GM18499 (cell line): ENCODE data around the gene RAB25.
"Not testable (repeated sequence)": the region's sequence is repeated elsewhere in the genome, so short reads cannot be mapped to it uniquely, and the experiment has no call there.

Experiments used
- ATAC-seq: cut with Tn5 transposase; IDR thresholded peaks from one replicate; pipeline ENCODE4 v1.9.1; 2021; ENCODE audit warnings: moderate number of reproducible peaks; ENCODE audit not compliant: insufficient read depth, unreplicated experiment

Gene RAB25

GRCh38 chr1:156054500-156055280 lies 6.3 kb upstream of the RAB25 start, which contains the start of gene LAMTOR2:
LAMTOR2 (plus strand) TSS chr1:156054782; CDS start chr1:156054890, 108 bp downstream.
- peak; percentile 66 for ATAC-seq

DNA sequence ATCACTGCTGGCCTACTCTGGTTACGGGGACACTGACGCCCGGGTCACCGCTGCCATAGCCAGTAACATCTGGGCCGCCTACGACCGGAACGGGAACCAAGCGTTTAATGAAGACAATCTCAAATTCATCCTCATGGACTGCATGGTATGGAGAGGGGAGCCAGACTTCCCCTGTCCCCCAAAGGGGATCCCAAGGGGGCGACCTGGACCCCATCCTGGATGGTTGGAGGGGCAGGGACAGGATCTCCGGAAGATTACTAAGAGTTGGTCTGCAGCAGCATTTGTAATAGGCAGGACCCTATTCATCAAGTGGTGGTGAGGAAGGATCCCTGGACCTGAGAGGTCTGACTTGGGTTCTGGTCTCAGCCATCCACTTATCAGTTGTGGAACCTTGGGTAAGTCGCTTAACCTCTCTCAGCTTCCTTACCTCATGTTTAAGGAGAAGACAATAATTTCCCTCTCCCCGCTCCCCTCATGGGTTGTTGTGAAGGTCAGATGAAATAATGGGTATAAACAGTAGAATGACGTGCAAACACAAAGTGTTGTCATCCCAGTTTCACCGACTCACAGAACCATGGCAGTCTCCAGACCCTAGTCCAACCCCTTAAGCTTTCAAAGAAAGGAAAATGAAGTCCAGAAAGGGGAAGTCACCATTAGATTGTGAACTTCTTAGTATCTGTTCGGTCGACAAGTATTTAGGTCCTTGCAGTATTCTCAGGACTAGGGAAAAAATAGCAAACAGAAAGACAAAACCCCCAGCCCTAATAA lies 5.5 kb upstream of the RAB25 start:
- no peak for ATAC-seq

- no peak for ATAC-seq
Measured at GRCh38 chr1:156056326-156056849, 4.6 kb upstream of the RAB25 start.

GRCh38 chr1:156062189-156062588 lies 1.2 kb downstream of the RAB25 start:
- no peak for ATAC-seq

DNA sequence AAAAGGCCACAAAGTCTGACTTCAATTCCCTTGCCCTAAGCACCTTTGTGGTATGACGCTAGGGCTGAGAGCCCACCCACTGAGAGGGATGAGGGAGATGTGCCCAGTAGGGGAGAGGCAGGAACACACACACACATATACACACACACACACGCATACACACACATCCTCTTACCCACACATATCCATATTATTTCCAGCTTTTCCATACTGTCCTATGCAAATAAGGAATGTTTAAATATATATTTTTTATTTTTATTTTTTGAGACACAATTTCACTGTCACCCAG lies 3.0 kb downstream of the RAB25 start:
- ATAC-seq = no peak

DNA sequence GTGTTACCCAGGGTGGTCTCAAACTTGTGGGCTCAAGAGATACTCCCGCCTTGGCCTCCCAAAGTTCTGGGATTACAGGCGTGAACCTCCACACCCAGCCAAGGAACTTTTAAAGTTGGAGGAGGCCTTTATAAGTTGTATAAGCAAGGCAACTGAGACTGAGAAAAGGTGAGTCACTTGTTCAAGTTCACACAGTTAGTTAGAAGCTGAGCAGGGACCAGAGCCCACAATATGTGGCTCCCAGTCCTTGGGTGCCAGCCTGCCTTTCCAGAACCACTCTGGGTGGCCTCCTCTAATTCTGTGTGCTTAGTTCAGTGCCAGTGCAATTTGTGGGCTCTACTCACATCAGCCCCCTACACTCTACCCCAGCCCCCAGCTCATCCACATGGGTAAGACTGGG lies 3.7 kb downstream of the RAB25 start:
- no peak for ATAC-seq

DNA sequence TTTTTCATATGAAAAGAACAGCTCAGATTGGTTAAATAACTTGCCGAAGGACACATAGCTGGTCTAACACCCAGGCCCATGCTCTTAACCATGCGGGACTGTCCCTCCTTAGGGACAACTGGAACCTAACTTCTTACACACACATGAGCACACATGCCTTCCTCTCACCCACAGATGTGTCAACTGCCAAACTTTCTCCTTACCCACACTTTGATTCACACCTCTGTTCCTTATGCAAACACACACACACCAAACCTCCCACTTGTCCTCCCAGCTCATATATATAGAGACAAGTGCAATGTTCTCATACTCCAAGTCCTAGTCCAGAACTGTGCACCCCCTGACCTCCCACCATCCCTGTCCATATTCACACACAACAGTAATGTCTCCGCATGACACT lies 4.3 kb downstream of the RAB25 start:
- no peak for ATAC-seq

GRCh38 chr1:156065871-156066270 lies 4.9 kb downstream of the RAB25 start:
- ATAC-seq = no peak

DNA sequence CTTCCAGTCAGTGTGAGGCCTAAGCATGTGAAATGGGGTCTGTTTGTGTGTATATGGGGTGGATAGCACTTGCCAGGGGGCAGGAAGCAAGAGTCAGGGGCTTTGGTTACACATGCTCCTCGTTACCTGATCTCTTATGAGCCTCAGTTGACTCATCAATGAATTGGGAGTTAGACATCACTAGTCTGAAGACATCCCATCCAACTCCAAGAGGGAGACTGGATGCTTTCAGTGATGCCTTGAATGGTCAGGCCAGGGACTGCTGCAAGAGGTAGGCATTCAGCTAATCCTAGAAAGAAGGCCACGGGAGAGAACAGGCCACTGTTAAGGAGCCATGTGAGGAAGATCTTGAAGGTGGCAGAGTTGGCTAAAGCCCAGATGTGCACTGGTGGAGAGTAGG lies 6.3 kb downstream of the RAB25 start:
- ATAC-seq = no peak

GRCh38 chr1:156069490-156070455 lies 8.8 kb downstream of the RAB25 start:
- no peak for ATAC-seq

- ATAC-seq = no peak
Measured at GRCh38 chr1:156070548-156070947, 9.6 kb downstream of the RAB25 start.

DNA sequence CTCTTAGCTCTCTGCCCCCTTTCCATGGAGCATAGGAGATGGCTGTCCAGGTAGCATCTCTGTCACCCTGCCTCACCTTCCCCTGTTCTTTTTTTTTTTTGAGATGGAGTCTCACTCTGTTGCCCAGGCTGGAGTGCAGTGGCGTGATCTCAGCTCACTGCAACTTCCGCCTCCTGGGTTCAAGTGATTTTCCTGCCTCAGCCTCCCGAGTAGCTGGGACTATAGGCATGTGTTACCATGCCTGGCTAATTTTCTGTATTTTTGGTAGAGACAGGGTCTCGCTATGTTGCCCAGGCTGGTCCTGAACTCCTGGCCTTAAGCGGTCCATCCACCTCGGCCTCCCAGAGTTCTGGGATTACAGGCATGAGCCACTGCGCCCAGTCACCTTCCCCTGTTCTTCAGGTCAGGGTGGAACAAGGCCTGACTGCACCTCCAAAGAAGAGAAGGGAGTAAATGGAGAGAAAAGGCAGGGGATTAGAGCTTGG lies 10.4 kb downstream of the RAB25 start:
- not testable (repeated sequence) for ATAC-seq

- ATAC-seq = no peak
Measured at GRCh38 chr1:156072251-156072650, 11.3 kb downstream of the RAB25 start.

DNA sequence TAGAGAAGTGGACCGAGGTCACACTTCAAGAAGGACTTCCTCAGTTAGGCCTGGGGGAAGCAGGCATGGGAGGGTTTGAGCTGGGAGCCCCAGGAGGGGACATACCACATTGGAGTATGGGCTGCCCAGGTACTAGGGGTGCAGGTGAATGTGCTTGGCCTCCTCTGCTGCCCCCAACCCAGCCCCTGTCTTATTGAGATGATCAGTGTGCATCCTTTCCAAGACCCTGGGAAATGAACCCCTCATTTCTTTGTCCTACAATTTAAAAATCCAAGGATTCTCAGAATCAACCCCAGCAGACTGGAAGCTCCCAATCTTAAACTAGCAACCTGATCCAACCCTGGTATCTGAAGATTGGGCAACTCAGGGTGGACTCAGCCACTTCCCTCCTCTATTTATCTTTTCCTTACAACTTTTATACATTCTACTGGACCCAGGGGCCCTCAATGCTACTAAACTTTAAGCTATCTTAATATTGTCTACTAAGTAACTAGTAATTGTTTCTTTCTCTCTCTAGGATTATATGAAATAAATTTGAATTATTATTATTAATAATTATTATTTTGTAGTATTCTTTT lies 12.2 kb downstream of the RAB25 start:
- no peak for ATAC-seq

- no peak for ATAC-seq
Measured at GRCh38 chr1:156073740-156074139, 12.8 kb downstream of the RAB25 start.

DNA sequence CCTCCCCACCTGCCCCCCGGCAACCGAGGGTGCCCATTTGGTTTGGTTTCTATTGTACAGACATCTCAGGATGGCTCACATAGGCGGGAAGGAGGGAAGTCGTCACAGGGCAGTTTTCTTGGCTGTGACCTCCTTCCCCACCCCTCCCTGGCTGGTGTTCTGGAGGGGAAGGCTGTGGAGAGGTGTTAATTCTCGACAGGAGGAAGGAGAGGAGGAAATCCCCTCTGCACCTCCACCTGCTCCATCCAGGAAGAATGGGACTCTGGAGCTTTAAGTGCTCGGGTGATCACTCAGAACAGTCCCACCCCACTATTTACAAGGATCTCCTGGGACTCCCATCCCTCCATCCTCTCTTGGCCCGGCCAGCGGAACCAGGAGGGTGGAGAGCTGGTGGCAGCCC lies 13.7 kb downstream of the RAB25 start:
- ATAC-seq = no peak

- ATAC-seq = no peak
Measured at GRCh38 chr1:156075162-156075561, 14.2 kb downstream of the RAB25 start.

- ATAC-seq = no peak
Measured at GRCh38 chr1:156075775-156076204, 14.8 kb downstream of the RAB25 start.

GRCh38 chr1:156076609-156077429 lies 15.9 kb downstream of the RAB25 start:
- ATAC-seq = no peak
